Activated naive CD4-positive, alpha-beta T cell treated with anti-CD3 and anti-CD28 coated beads, Interleukin-2, amount 10 ng/mL, durations not matched to agents 7 days and 5 days (primary cell): ENCODE measurements around the gene PAOX.

ENCODE experiments used
- CTCF ChIA-PET: fragments of 350-600 bp; sonication (Branson Sonifier 250); formaldehyde crosslinking; loops from one replicate; lab custom pipeline; 2021; ENCODE audit warnings: antibody characterized with exemption; lab: Charles Lee
- DNase-seq: peaks from one replicate; pipeline ENCODE4 v3.0.0-alpha.2; 2020
- H3K27ac Mint-ChIP-seq: one replicate; pipeline ENCODE4 v1.8.0; 2021; ENCODE audit warnings: mild to moderate bottlenecking, moderate library complexity, mixed read lengths
- H3K27me3 Mint-ChIP-seq: one replicate; pipeline ENCODE4 v1.8.0; 2021; ENCODE audit warnings: mild to moderate bottlenecking, mixed read lengths
- H3K36me3 Mint-ChIP-seq: one replicate; pipeline ENCODE4 v1.8.0; 2021; ENCODE audit warnings: mixed read lengths
- H3K4me1 Mint-ChIP-seq: one replicate; pipeline ENCODE4 v1.8.0; 2021; ENCODE audit warnings: mixed read lengths
- H3K4me3 Mint-ChIP-seq: one replicate; pipeline ENCODE4 v1.8.0; 2021; ENCODE audit warnings: mild to moderate bottlenecking, moderate library complexity, mixed read lengths
- H3K9me3 Mint-ChIP-seq: one replicate; pipeline ENCODE4 v1.8.0; 2021; ENCODE audit warnings: mixed read lengths

PAOX gene

DNA sequence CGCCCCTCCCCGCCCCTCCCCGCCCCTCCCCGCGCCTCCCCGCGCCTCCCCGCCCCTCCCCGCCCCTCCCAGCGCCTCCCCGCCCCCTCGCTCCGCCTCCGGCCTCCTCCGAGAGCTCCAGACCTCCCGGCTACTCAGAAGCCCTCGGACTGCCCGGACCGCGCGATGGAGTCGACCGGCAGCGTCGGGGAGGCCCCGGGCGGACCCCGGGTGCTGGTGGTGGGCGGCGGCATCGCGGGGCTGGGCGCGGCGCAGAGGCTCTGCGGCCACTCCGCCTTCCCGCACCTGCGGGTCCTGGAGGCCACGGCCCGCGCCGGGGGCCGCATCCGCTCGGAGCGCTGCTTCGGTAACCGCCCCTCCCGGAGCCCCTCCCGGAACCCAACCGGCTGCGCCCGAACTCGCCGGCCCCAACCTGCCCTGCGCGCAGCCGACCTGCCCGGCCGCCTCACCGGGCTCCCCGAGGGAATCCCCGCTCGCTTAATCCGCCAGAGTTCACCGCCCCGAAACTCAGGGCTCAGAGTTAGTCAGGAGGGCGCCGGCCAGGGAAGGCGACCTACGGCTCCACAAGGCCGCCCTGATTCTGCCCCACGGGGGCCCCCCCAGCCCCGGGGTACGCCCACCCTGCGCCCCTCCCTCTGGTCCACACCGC, at the start of gene PAOX:
TSS of gene PAOX (plus strand) at position 111 of the 649 bp plus-strand sequence. CDS start at position 166, 55 bp downstream.
- Mint-ChIP-seq H3K27ac (no peak within 1 kb of the TSS), H3K36me3 (no peaks in the 10 kb centered on the region), H3K4me3 (peak within 1 kb of the TSS; percentile 78), H3K4me1 (peaks cover 8% of the 10 kb centered on the region), H3K9me3 (no peaks in the 10 kb centered on the region), H3K27me3 (peaks cover 46% of the 10 kb centered on the region)
- DNase-seq = peak; percentile 72
- CTCF ChIA-PET = no interaction called here

DNA sequence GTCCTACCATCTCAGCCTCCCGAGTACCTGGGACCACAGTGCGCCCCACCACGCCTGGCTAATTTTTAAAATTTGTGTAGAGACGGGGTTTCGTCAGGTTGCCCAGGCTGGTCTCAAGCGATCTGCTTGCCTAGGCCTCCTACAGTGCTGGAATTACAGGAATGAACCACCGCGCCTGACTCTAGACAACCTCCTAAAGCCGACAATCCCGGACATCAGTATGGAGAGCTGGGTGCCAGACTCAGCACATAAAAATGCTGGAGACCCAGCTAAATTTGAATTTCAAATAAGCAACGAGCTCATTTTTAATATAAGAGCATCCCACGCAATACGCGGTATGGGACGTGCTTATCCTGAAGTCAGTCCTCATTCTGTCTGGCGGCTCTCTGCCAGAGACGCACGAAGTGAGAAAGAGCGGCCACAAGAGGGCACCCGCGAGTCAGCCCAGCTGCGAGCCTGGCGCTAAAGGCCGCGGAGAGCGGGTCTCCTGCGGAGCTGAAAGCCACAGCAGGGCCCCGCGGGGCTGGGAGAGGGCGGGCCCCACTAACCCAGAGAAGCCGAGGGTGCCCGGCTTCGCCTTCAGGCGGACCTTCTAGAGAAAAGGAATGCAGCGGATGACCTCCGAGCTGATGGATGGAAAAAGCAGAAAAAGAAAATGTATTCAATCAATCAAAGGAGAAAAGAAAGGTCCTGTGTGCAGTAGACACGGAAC, 49.4 kb upstream of the PAOX start:
- Mint-ChIP-seq H3K9me3 (no peaks in the 10 kb centered on the region), H3K4me1 (peaks cover 9% of the 10 kb centered on the region), H3K27me3 (peaks cover 87% of the 10 kb centered on the region), H3K36me3 (no peaks in the 10 kb centered on the region), H3K4me3 (peak overlapping the region; percentile 21), H3K27ac (peak overlapping the region; percentile 80)
- DNase-seq = peak; percentile 90
- CTCF ChIA-PET = interaction anchor here (0.6 to 3.1 kb wide), 25 partner anchors 9 to 390 kb away, joined by 3 to 12 read pairs (median 4); no protein-coding TSS in a partner anchor

DNA sequence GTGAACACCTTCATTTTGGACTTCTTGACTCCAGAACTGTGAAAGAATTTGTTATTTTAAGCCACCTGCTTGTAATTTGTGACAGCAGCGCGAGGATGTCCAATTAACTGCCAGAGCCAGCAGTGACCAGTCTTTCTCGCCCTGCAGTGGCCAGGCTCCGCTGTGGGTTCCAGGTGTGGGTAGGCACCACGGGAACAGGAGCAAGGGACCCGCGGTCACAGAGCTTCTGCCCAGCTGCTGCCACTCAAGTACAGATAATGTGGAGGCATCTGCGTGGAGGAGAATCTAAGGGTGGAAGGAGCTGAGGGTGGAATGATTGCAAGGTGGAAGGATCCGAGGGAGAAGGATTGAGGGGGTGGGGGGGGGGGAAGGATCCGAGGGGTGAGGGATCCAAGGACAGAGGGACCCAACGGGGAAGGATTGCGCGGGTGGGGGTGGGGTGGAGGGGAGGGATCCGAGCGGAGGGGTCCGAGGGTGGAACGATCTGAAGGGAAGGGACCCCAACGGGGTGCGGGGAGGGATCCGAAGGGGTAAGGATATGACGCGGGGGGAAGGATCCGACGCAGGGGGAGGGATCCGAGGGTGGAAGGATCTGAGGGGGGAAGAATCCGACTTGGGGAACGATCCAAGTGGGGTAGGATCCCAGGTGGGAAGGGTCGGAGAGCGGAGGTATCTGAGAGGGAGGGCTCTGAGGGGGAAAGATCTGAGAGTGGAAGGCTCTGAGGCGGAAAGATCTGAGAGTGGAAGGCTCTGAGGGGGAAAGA, 45.9 kb upstream of the PAOX start:
- peaks cover 1% of the 10 kb centered on the region for H3K36me3 Mint-ChIP-seq
- CTCF ChIA-PET = no interaction called here
- H3K27ac Mint-ChIP-seq = no peak overlapping the region
- H3K27me3 Mint-ChIP-seq = peaks cover 52% of the 10 kb centered on the region
- no peak for DNase-seq
- H3K4me1 Mint-ChIP-seq = peaks cover 6% of the 10 kb centered on the region
- H3K4me3 Mint-ChIP-seq = no peak overlapping the region
- H3K9me3 Mint-ChIP-seq = no peaks in the 10 kb centered on the region

DNA sequence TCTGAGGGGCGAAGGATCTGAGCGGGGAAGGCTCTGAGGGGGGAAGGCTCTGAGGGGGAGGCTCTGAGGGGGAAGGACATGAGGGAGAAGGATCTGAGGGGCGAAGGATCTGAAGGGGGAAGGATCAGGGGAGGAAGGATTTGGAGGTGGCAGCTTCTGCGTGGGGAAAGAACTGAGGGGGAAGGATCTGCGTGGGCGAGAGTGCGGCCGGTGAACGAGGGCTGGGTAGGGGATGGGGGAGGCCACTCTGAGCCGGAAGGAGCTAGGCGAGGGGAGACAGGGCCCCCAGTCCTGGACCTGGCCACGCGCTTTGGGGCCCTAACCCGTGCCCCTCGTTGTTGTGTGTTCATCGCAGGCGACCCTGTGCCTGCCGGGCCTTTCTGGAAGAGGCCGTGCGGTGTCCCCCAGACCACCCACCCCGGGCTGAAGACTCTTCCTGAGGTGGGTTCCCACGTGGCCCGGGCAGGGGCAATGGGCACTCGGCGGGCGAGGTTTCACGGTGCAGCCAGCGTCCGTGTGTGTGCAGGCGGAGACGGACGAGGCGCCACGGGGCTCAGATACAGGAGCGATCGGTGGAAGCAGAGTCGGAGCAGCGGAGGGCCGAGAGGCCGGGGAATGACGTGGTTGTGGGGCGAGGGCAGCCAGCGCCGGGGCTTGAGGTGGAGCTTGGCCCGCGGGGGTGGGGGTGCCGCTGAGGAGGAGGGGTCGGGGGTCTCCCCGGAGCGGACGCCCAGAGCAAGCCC, 44.4 kb upstream of the PAOX start:
- no peak for DNase-seq
- Mint-ChIP-seq H3K9me3 (no peaks in the 10 kb centered on the region), H3K27me3 (peaks cover 36% of the 10 kb centered on the region), H3K27ac (no peak overlapping the region), H3K36me3 (peaks cover 1% of the 10 kb centered on the region), H3K4me3 (peak overlapping the region; percentile 62), H3K4me1 (peaks cover 6% of the 10 kb centered on the region)
- CTCF ChIA-PET = interaction anchor here (0.6 kb wide), 1 partner anchor 440 kb away, joined by 3 read pairs; no protein-coding TSS in a partner anchor

DNA sequence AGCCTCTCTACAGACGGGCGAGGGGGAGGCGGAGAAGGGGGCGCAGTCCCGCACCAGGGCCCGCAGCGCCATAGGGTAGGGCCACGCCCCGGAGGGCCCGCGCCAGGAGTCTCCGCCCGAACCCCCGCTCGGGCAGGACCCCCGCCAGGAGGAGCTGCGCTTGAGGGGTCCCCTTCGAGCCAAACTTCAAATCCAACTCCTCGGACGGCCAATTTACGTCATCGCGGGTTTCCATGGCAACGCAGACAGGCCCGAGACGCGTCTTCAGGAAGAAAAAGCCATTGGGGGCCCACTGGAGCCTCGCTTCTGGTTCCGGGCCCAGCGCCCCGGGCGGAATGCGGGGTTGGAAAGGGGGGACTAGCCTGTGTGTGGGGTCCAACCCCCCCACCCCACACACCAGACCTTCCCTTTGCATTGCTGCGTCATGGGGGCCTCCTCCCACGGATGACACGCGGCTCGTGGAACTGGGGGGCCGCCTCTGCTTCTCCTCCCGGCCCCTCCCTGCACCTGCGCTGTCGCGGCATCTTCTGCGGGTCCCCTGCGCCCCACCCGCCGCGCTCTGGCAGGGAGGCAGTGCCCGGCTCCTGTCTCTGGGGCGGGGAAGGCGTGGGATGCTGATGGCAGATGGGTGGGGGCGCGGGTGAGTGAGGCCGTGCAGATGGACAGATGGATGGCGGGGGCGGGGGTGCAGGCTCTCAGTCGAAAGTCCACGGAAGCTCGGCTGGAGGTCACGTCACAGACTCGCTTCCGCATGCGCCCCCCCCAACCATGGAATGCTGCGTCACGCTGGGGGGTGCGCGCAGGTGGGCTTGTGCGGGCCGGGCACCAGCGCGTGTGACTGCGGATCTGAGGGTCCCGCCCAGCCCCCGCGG, 43.6 kb upstream of the PAOX start:
- H3K27ac Mint-ChIP-seq = no peak overlapping the region
- peak; percentile 88 for DNase-seq
- H3K4me3 Mint-ChIP-seq = peak overlapping the region; percentile 36
- H3K27me3 Mint-ChIP-seq = peaks cover 31% of the 10 kb centered on the region
- no peaks in the 10 kb centered on the region for H3K9me3 Mint-ChIP-seq
- CTCF ChIA-PET = no interaction called here
- peaks cover 1% of the 10 kb centered on the region for H3K36me3 Mint-ChIP-seq
- peaks cover 3% of the 10 kb centered on the region for H3K4me1 Mint-ChIP-seq

DNA sequence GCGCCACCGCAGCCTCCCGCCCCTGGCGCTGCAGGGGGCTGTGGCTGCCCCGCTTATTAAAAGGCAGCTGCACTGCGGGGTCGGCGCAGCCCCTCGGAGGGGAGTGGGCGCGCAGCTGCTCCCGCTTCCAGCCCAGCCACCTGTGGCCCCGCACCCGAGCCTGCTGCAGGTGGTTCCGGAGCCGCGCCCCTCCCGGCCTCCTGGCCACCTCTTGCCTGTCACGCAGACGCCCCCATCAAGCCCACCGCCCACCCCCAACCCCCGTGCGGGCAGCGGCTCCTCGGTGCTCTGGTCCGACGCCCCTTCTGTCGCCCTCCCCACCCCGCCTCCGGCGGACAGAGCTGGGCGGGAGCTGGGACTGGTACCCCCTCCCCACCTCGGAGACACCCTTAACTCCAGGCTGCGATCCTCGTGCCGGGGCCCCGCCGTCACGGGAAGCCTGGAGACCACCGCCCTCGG, 42.9 kb upstream of the PAOX start:
- H3K27me3 Mint-ChIP-seq = peaks cover 25% of the 10 kb centered on the region
- no peak overlapping the region for H3K4me3 Mint-ChIP-seq
- H3K4me1 Mint-ChIP-seq = peaks cover 3% of the 10 kb centered on the region
- H3K36me3 Mint-ChIP-seq = peaks cover 1% of the 10 kb centered on the region
- no peak for DNase-seq
- no peak overlapping the region for H3K27ac Mint-ChIP-seq
- H3K9me3 Mint-ChIP-seq = no peaks in the 10 kb centered on the region
- CTCF ChIA-PET = no interaction called here

DNA sequence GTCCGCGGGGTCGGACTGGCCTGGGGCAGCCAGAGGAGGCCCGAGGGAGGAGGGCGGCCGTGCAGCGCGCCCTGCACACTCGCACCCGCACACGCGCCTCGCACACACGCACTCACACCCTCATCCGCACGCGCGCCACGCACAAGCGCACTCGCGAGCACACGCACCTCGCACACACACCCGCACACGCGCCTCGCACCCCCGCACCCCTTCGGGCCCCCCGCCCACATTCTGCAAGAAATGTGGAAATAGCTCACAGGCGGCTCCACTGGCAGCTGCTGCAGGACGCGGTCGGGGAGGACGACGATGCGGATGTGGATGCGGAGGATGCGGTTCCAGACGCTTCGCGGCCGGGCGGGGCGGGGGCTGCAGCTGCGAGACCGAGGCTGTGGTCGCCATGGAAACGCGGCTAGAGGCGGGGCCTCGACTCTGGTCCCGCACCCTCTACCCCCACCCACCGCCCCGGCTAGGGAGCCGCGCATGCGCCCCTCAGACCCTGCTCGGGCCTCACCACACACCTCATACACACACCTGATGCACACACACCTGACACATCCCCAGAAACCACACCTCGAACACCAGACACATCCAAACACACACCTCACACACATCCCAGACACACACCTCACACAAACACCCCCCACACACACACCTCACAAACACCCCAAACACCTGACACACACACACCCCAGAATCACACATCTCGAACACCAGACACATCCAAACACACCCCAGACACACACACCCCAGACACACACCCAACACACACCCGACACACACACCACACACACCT, 42.3 kb upstream of the PAOX start, which contains the start of gene CALY:
TSS of gene CALY (minus strand) at position 320 of the 793 bp plus-strand sequence. CDS start 7,907 bp downstream, outside the sequence.
- Mint-ChIP-seq H3K27me3 (peaks cover 23% of the 10 kb centered on the region), H3K4me1 (peaks cover 3% of the 10 kb centered on the region), H3K36me3 (peaks cover 1% of the 10 kb centered on the region), H3K4me3 (peak within 1 kb of the TSS; percentile 36), H3K27ac (peak within 1 kb of the TSS; percentile 58), H3K9me3 (no peaks in the 10 kb centered on the region)
- CTCF ChIA-PET = no interaction called here
- DNase-seq = peak; percentile 91

DNA sequence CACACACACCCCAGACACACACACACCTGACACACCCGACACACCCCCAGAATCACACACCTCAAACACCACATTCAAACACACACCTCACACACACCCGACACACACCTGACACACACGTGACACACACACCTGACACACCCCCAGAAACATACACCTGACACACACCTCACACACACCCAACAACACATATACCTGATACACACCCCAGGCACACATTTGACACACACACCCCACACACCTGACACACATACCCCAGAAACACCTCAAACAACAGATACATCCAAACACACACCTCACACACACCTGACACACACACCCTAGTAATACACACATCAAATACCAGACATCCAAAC, 41.7 kb upstream of the PAOX start:
- Mint-ChIP-seq H3K36me3 (peaks cover 1% of the 10 kb centered on the region), H3K27ac (no peak overlapping the region), H3K4me3 (no peak overlapping the region), H3K4me1 (peaks cover 3% of the 10 kb centered on the region), H3K27me3 (peaks cover 22% of the 10 kb centered on the region), H3K9me3 (no peaks in the 10 kb centered on the region)
- CTCF ChIA-PET = no interaction called here
- no peak for DNase-seq

DNA sequence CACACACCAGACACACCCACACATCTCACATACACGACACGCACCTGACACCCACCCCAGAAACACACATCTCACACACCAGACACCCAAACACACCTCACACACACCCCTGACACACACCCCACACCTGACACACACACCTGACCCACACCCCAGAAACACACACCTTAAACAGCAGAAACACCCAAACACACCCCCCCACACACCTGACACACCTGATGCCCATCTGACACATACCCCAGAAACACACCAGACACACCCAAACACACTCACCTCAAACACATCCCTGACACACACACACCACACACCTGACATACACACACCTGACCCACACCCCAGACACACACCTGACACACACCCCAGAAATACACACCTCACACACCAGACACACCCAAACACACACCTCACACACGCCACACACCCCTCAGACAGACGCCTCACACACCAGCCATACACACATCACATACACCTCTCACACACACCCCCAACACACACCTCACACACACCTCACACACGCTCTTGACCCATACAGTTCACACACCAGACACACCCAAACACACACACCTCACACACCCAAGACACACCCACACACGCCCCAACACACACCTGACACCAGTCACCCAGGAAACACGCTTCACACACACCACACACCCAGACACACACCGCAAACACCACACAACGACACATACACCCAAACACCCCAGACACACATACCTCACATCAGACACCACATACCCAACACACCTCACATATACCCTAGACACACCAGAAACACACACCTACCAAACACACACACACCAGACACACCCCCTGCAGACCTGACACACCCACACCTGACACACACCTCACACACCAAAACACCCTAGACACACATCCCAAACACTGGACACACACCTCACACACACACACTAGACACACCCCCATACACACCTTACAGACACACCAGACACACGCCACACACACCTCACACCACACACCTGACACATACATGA, 40.7 kb upstream of the PAOX start:
- CTCF ChIA-PET = no interaction called here
- Mint-ChIP-seq H3K9me3 (no peaks in the 10 kb centered on the region), H3K36me3 (peaks cover 1% of the 10 kb centered on the region), H3K27ac (no peak overlapping the region), H3K27me3 (peaks cover 18% of the 10 kb centered on the region), H3K4me1 (peaks cover 5% of the 10 kb centered on the region), H3K4me3 (no peak overlapping the region)
- no peak for DNase-seq

DNA sequence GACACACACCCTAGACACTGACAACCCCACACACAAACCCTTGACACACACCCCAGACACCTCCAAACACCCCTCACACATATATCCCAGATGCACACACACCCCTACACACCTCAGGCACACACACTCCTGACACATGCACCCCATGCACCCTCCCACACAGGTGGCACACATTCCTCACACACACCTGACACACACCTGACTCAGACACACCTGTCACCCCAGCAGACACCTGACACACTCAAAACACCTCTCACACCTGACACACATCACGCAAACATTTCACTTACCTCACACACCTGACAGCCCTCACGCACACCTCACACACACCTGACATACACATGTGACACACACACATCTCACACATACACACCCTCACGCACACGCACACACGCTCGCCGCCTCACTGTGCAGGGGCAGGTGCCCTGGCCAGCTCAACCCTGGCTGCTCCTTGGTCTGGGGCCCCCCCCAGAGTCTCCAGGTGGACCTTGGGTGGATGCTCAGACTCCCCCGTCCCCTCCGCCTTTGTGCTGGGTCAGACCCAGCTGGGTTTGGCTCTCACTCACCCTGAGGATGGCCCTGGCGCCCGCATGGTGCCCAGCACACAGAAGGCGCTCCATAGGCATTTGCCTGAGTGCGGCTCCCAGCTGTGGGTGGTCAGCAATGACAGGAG, 39.2 kb upstream of the PAOX start:
- no peaks in the 10 kb centered on the region for H3K9me3 Mint-ChIP-seq
- no peak overlapping the region for H3K27ac Mint-ChIP-seq
- DNase-seq = no peak
- H3K36me3 Mint-ChIP-seq = peaks cover 1% of the 10 kb centered on the region
- H3K4me1 Mint-ChIP-seq = peaks cover 5% of the 10 kb centered on the region
- no peak overlapping the region for H3K4me3 Mint-ChIP-seq
- peaks cover 28% of the 10 kb centered on the region for H3K27me3 Mint-ChIP-seq
- CTCF ChIA-PET = interaction anchor here (2.3 kb wide), 1 partner anchor 10 kb away, joined by 9 read pairs; no protein-coding TSS in a partner anchor

DNA sequence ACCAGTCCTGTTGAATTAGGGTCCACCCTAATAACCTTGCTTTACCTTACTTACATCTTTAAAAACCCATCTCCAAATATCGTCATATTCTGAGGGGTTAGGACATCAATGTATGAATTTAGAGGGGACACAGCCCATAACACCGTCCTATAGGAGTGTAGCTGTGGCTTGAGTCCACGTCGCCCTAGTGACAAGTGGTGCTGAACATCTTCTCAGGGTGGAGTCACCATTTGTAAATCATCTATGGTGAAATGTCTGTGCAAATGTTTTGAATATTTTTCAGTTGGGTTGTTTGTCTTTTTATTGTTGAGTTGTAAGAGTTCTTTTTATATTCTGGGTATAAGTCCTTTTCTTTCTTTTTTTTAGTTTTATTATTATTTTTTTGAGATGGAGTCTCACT, 37.1 kb upstream of the PAOX start:
- no peaks in the 10 kb centered on the region for H3K36me3 Mint-ChIP-seq
- no peak overlapping the region for H3K27ac Mint-ChIP-seq
- no peaks in the 10 kb centered on the region for H3K9me3 Mint-ChIP-seq
- no peak for DNase-seq
- CTCF ChIA-PET = interaction anchor here (2.3 kb wide), 1 partner anchor 12 kb away, joined by 9 read pairs; no protein-coding TSS in a partner anchor
- peaks cover 4% of the 10 kb centered on the region for H3K4me1 Mint-ChIP-seq
- H3K27me3 Mint-ChIP-seq = peaks cover 48% of the 10 kb centered on the region
- no peak overlapping the region for H3K4me3 Mint-ChIP-seq
